KG1 (cell line): ENCODE results near the gene ATF6B.

Source experiments
- DNase-seq: peaks from one replicate; lab custom pipeline; 2025; lab: John Stamatoyannopoulos, UW

The ATF6B gene

GRCh38 chr6:32131439-32131948 lies 3.4 kb upstream of the ATF6B start:
- no peak for DNase-seq

- DNase-seq, result no peak
Measured at GRCh38 chr6:32129297-32130088, 1.4 kb upstream of the ATF6B start.

GRCh38 chr6:32128751-32129296 lies 778 bp upstream of the ATF6B start:
- no peak for DNase-seq

GRCh38 chr6:32127409-32127716 lies 683 bp downstream of the ATF6B start:
- DNase-seq, result no peak

GRCh38 chr6:32126880-32127279 lies 1.2 kb downstream of the ATF6B start:
- DNase-seq, result no peak

GRCh38 chr6:32123681-32124080 lies 4.4 kb downstream of the ATF6B start:
- DNase-seq, result no peak

GRCh38 chr6:32120573-32121059 lies 7.4 kb downstream of the ATF6B start:
- no peak for DNase-seq

GRCh38 chr6:32118782-32119628 lies 9.0 kb downstream of the ATF6B start:
- peak; percentile 6 for DNase-seq

GRCh38 chr6:32117461-32117860 lies 10.6 kb downstream of the ATF6B start:
- no peak for DNase-seq

GRCh38 chr6:32116674-32117073 lies 11.4 kb downstream of the ATF6B start:
- no peak for DNase-seq

GRCh38 chr6:32115623-32116022 lies 12.4 kb downstream of the ATF6B start:
- no peak for DNase-seq

- no peak for DNase-seq
Measured at GRCh38 chr6:32114796-32115195, 13.2 kb downstream of the ATF6B start.

- DNase-seq, result no peak
Measured at GRCh38 chr6:32113386-32114352, 14.4 kb downstream of the ATF6B start.

GRCh38 chr6:32112431-32112980 lies 15.5 kb downstream of the ATF6B start:
- no peak for DNase-seq

- no peak for DNase-seq
Measured at GRCh38 chr6:32111424-32112066, 16.5 kb downstream of the ATF6B start.

GRCh38 chr6:32110632-32111031 lies 17.4 kb downstream of the ATF6B start:
- DNase-seq, result no peak

GRCh38 chr6:32109765-32110160 lies 18.3 kb downstream of the ATF6B start:
- DNase-seq, result no peak

GRCh38 chr6:32109114-32109764 lies 18.8 kb downstream of the ATF6B start, which contains the start of gene TNXB:
TSS of gene TNXB (minus strand) at chr6:32109338. CDS start at chr6:32098198, 11,140 bp downstream.
- DNase-seq, result no peak

- DNase-seq, result no peak
Measured at GRCh38 chr6:32108727-32109113, 19.3 kb downstream of the ATF6B start.

- no peak for DNase-seq
Measured at GRCh38 chr6:32108094-32108627, 19.9 kb downstream of the ATF6B start.
